Transverse colon (tissue), 4 donors: Measurements from ENCODE around the gene DMD. TPM values are rescaled to one million over a fixed set of nuclear protein-coding genes. Genes with fewer than 3 reads are reported as not detected.

Experiments used
- DNase-seq: peaks from one replicate; pipeline ENCODE4 v3.0.0-alpha.2; 2019
- H3K27ac ChIP-seq, 4 donors: fragments of 200-600 bp; sonication (generic); 2 replicates each; pipeline ENCODE4 v1.5.1; 2016 to 2018; ENCODE audit warnings: inconsistent platforms in 4 of 4
- H3K27me3 ChIP-seq: fragments of 200-600 bp; sonication (generic); 2 replicates; pipeline ENCODE4 v1.5.1; 2017; ENCODE audit warnings: inconsistent platforms
- H3K36me3 ChIP-seq, 4 donors: fragments of 200-600 bp; sonication (generic); 2 replicates each; pipeline ENCODE4 v1.5.1; 2017 to 2019; ENCODE audit warnings: inconsistent platforms in 4 of 4
- H3K4me1 ChIP-seq, 4 donors: fragments of 200-600 bp; sonication (generic); 2 replicates each; pipeline ENCODE4 v1.5.1; 2017 to 2020; ENCODE audit warnings: inconsistent platforms in 4 of 4
- H3K4me3 ChIP-seq, 4 donors: fragments of 200-600 bp; sonication (generic); 1 replicate in 1 of 4; 2 replicates in 3 of 4; pipeline versions ENCODE4 v1.5.1 to v1.6.1; 2017 to 2019; ENCODE audit warnings: inconsistent platforms in 4 of 4
- H3K9me3 ChIP-seq, 2 donors: fragments of 200-600 bp; sonication (generic); 2 replicates each; pipeline ENCODE4 v1.5.1; 2017 to 2019; ENCODE audit warnings: inconsistent platforms in 2 of 2
- CTCF ChIP-seq, 5 experiments: fragments of 200-600 bp in 3 of 5; fragments of 450-650 bp in 2 of 5; sonication (generic) in 3 of 5; IDR thresholded peaks; 1 replicate in 2 of 5; 2 replicates in 3 of 5; pipeline ENCODE4 v1.5.1; 2016 to 2017; ENCODE audit warnings: antibody characterized with exemption in 5 of 5, inconsistent platforms in 3 of 5, mild to moderate bottlenecking in 2 of 5, moderate library complexity in 1 of 5
- EP300 ChIP-seq: sonication (generic); formaldehyde crosslinking; IDR thresholded peaks from one replicate; pipeline ENCODE4 v1.6.1; 2017; ENCODE audit warnings: antibody characterized with exemption, low read depth
- POLR2A ChIP-seq: fragments of 450-650 bp; IDR thresholded peaks from one replicate; pipeline ENCODE4 v1.6.1; 2016; ENCODE audit warnings: antibody characterized with exemption, mild to moderate bottlenecking, moderate library complexity
- POLR2AphosphoS5 ChIP-seq, 3 donors: sonication (generic); formaldehyde crosslinking; IDR thresholded peaks; one replicate each; pipeline ENCODE4 v1.6.1; 2016; ENCODE audit warnings: antibody characterized with exemption in 3 of 3
- WGBS, 2 donors: methylation state at CpG; one replicate each; pipeline ENCODE4 v1.1.5; 2018; ENCODE audit warnings: low coverage in 1 of 2; 5-methylcytosine and 5-hydroxymethylcytosine counted together
- in situ Hi-C, 4 donors: fragments of 200-750 bp; cut with MboI; loops; one replicate each; pipeline versions ENCODE4 v1.15.0 to v1.15.1; 2017; ENCODE audit warnings: low sequenced_read_pairs in 3 of 4, low pct_ligation_motif_present in 1 of 4, low pct_unique_long_range_greater_than_20kb in 1 of 4
- intact Hi-C: fragments of 100-400 bp; cut with DNase I; formaldehyde crosslinking; loops from one replicate; pipeline ENCODE4 v1.15.1; 2023; ENCODE audit warnings: low total_unique reads
- total RNA-seq, 4 donors: library from RNA; depleted of rRNA; stranded (reverse); fragments of >200 nt; gene quantifications; one replicate each; pipeline ENCODE4 v1.1.0, GENCODE V29; 2016

DMD gene
- total RNA-seq, 4 donors from 2014 or later, result 20.9 to 44.6 (median 32.5) TPM

- DNase-seq, result no peak
- Histone ChIP-seq H3K27me3 (no peaks in the 10 kb centered on the region), H3K36me3 (no peaks in the 10 kb centered on the region), H3K9me3 (no peaks in the 10 kb centered on the region), H3K4me3 (no peak overlapping the region), H3K27ac (no peak overlapping the region), H3K4me1 (no peaks in the 10 kb centered on the region)
- intact Hi-C loops (no loop called here), in situ Hi-C loops (no loop called here)
- TF ChIP-seq CTCF (IDR thresholded peaks at IDR 0.05) (no peak), POLR2AphosphoS5 (IDR thresholded peaks at IDR 0.05) (no peak), POLR2A (no peak), EP300 (no peak)
- 78 to 88% methylated on average over 1 of the region's 1 CpG for WGBS, 2 donors
Observed at GRCh38 chrX:31796624-31797023, 1414.7 kb downstream of the DMD start.

- TF ChIP-seq CTCF (IDR thresholded peaks at IDR 0.05), result no peak
- TF ChIP-seq EP300, result no peak
- no peak for TF ChIP-seq POLR2AphosphoS5 (IDR thresholded peaks at IDR 0.05)
- no peak for TF ChIP-seq POLR2A
- no peaks in the 10 kb centered on the region for H3K9me3 ChIP-seq
- no peak for DNase-seq
Observed at GRCh38 chrX:31747411-31747810, 1463.9 kb downstream of the DMD start.

GRCh38 chrX:31743004-31743403 lies 1468.3 kb downstream of the DMD start:
- H3K27me3 ChIP-seq, result no peaks in the 10 kb centered on the region
- no peak overlapping the region for H3K27ac ChIP-seq
- H3K4me1 ChIP-seq, result no peaks in the 10 kb centered on the region
- WGBS, 2 donors, result 59 to 92% methylated on average over 2 to 4 of the region's 4 CpGs
- no peaks in the 10 kb centered on the region for H3K9me3 ChIP-seq
- in situ Hi-C loops (no loop called here), intact Hi-C loops (no loop called here)
- no peak for DNase-seq
- H3K36me3 ChIP-seq, result no peaks in the 10 kb centered on the region
- no peak overlapping the region for H3K4me3 ChIP-seq
- no peak for TF ChIP-seq POLR2AphosphoS5 (IDR thresholded peaks at IDR 0.05)

More at GRCh38 chrX:31747411-31747810, 1463.9 kb downstream of the DMD start:
- in situ Hi-C loops, result no loop called here
- intact Hi-C loops, result no loop called here
- 30 to 46% methylated on average over 3 to 5 of the region's 5 CpGs for WGBS, 2 donors
- H3K4me1 ChIP-seq, result no peaks in the 10 kb centered on the region
- H3K36me3 ChIP-seq, result no peaks in the 10 kb centered on the region
- H3K4me3 ChIP-seq, result no peak overlapping the region
- H3K27ac ChIP-seq, result no peak overlapping the region
- H3K27me3 ChIP-seq, result no peaks in the 10 kb centered on the region

GRCh38 chrX:31717474-31717873 lies 1493.9 kb downstream of the DMD start:
- Histone ChIP-seq H3K4me3 (no peak overlapping the region), H3K36me3 (no peaks in the 10 kb centered on the region), H3K9me3 (no peaks in the 10 kb centered on the region), H3K27me3 (no peaks in the 10 kb centered on the region), H3K4me1 (no peaks in the 10 kb centered on the region), H3K27ac (no peak overlapping the region)
- TF ChIP-seq POLR2AphosphoS5 (IDR thresholded peaks at IDR 0.05), result no peak
- TF ChIP-seq POLR2A, result no peak
- TF ChIP-seq CTCF (IDR thresholded peaks at IDR 0.05), result no peak
- TF ChIP-seq EP300, result no peak
- WGBS, 2 donors, result 46 to 60% methylated on average over 2 of the region's 2 CpGs
- DNase-seq, result no peak
- intact Hi-C loops, result no loop called here
- in situ Hi-C loops, result no loop called here

GRCh38 chrX:31715675-31716074 lies 1495.7 kb downstream of the DMD start:
- no peak for DNase-seq
- no peaks in the 10 kb centered on the region for H3K36me3 ChIP-seq
- H3K4me3 ChIP-seq, result no peak overlapping the region
- 57 to 67% methylated on average over 3 to 5 of the region's 5 CpGs for WGBS, 2 donors
- intact Hi-C loops (no loop called here), in situ Hi-C loops (no loop called here)
- no peak overlapping the region for H3K27ac ChIP-seq
- H3K4me1 ChIP-seq, result no peaks in the 10 kb centered on the region
- TF ChIP-seq CTCF (IDR thresholded peaks at IDR 0.05) (no peak), POLR2A (no peak), EP300 (no peak), POLR2AphosphoS5 (IDR thresholded peaks at IDR 0.05) (no peak)
- no peaks in the 10 kb centered on the region for H3K27me3 ChIP-seq
- H3K9me3 ChIP-seq, result no peaks in the 10 kb centered on the region
